ENCODE results near the gene SNRNP25. TPM values are rescaled to one million over a fixed set of nuclear protein-coding genes. Genes with fewer than 3 reads are reported as not detected.
A peak's percentile ranks its signal among the peaks of the same experiment; 100 is the strongest.

SNRNP25 gene
- total and polyA plus RNA-seq, 9 donors, result 23.8 to 31.9 (median 29.4) TPM

DNA sequence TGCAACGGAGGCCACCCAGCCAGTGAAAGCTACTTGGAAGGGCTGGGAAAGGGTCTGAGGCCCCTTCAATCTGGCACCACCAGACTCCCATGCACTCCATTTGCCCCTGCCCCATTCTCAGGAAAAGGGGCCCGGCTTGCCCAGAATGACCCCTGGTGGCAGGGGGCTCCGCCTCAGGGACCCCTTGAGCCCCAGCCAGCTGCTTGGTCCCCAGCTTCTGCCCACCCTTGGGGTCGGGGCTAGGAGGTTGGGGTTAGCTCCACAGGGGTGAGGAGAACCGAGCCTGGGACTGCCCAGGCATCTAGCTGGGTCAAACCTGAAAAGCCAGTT lies 17.5 kb downstream of the SNRNP25 start:
- Histone ChIP-seq H3K9me3 (replicated peaks; ENCODE audit: control insufficient read depth, low read depth, low read length) (no peaks in the 10 kb centered on the region), H3K36me3 (ENCODE audit: control insufficient read depth, insufficient read depth, low read length) (peaks cover 4% of the 10 kb centered on the region), H3K27ac (ENCODE audit: low read length) (peak overlapping the region; percentile 94), H3K4me1 (ENCODE audit: control insufficient read depth, insufficient read depth, low read length) (peaks cover 90% of the 10 kb centered on the region), H3K4me3 (ENCODE audit: low read length) (peak overlapping the region; percentile 72), H3K27me3 (ENCODE audit: control insufficient read depth, insufficient read depth, low read length) (no peaks in the 10 kb centered on the region)
- WGBS (ENCODE audit: insufficient coverage), result 41% methylated on average over 4 of the region's 5 CpGs
- no peak for DNase-seq

DNA sequence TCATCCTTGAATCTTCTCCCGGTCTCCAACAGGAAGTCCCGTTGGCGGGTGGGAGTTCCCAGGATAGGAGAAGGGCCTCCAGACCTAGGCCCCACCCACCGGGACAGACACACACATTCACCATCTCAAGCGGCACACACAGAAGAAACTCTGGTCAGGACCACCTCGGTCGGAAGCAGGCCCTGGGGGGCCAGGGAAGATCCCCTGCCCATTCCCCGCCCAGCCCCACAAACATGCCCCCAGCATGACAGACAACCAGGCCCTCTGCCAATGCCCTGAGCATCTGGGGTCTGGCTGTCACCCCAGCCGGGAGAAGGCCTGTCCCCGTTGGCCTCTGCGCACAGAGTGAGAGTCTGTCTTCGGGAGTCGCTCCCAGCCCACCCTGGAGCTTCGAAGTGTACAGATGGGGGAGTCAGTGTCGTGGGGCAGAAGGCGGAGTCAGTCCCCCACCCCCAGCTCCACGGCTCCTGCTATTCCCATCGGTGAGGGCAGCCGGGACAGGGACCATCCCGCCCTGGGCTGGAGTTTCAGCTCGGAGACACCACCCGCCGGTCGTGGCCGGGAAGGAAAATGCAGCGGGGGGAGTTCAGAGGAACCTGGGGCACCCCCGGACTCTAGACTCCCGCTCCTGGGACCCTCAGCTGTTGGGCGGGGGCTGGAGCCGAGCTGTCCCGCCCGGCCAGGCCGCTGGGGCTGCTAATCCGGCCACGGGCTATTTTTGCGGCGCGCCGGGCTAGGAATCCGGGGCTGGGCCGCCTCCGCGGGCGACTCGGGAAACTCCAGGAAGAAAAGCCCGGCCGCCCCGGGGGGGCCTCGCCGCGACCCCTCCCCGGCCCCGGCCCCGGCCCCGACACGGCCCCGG lies 18.1 kb downstream of the SNRNP25 start:
- Histone ChIP-seq H3K4me3 (ENCODE audit: low read length) (peak overlapping the region; percentile 72), H3K9me3 (replicated peaks; ENCODE audit: control insufficient read depth, low read depth, low read length) (no peaks in the 10 kb centered on the region), H3K27ac (ENCODE audit: low read length) (peak overlapping the region; percentile 94), H3K27me3 (ENCODE audit: control insufficient read depth, insufficient read depth, low read length) (no peaks in the 10 kb centered on the region), H3K4me1 (ENCODE audit: control insufficient read depth, insufficient read depth, low read length) (peaks cover 90% of the 10 kb centered on the region), H3K36me3 (ENCODE audit: control insufficient read depth, insufficient read depth, low read length) (peaks cover 4% of the 10 kb centered on the region)
- WGBS (ENCODE audit: insufficient coverage), result 2% methylated on average over 45 of the region's 57 CpGs
- peak; percentile 94 for DNase-seq

DNA sequence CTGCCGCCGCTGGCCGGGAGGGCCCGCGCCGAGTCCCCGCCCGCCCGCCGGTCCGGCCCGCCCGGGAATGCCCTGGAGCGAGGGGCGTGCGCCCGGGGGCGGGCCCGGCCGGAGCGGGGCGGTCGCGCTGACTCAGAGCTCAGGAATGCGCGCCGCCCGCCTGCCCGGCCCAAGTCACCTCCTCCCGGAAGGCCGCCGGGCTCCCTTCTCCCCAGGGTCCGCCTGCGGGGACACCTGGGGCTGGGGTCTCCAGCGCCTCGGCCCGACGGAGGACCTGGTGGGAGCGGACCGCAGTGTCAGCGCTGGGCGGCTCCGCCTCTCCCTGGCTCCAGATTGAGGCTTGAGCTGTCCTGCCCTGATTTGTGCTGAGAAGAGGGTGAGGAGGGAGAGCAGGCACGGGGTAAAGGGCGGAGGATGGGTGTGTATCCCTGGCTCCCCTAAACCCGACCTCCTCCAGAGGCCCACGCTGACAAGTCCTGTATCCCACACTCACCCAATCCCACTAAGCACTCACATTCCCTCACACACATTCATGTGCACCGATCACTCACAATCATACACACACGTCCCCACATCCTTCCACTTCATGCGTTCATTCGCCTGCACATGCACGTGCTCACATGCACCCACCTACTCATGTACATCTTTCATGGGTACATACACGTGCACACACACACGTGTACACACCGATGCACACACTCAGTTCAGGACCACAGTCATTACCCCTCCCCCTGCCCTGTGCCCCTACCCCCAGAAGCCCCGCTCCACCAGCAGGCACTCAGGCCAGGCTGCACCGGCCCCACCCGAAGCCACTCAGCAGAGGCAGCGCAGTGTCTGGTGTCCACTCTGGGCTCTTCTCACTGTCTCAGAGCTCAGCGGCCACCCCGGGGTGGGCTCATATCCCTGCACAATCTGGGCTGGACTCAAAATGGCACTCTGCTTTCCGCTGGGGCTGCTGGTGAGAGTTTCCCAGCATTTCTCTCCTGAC lies 19.2 kb downstream of the SNRNP25 start, which contains the start of gene RHBDF1:
RHBDF1 (minus strand) TSS at position 71 of the 988 bp plus-strand sequence. CDS start 7,616 bp downstream, outside the sequence.
- Histone ChIP-seq H3K27ac (ENCODE audit: low read length) (peak within 1 kb of the TSS; percentile 94), H3K36me3 (ENCODE audit: control insufficient read depth, insufficient read depth, low read length) (peaks cover 4% of the 10 kb centered on the region), H3K4me3 (ENCODE audit: low read length) (peak within 1 kb of the TSS; percentile 72), H3K9me3 (replicated peaks; ENCODE audit: control insufficient read depth, low read depth, low read length) (no peaks in the 10 kb centered on the region), H3K27me3 (ENCODE audit: control insufficient read depth, insufficient read depth, low read length) (no peaks in the 10 kb centered on the region), H3K4me1 (ENCODE audit: control insufficient read depth, insufficient read depth, low read length) (peaks cover 89% of the 10 kb centered on the region)
- peak; percentile 84 for DNase-seq
- 21% methylated on average over 53 of the region's 62 CpGs for WGBS (ENCODE audit: insufficient coverage)

DNA sequence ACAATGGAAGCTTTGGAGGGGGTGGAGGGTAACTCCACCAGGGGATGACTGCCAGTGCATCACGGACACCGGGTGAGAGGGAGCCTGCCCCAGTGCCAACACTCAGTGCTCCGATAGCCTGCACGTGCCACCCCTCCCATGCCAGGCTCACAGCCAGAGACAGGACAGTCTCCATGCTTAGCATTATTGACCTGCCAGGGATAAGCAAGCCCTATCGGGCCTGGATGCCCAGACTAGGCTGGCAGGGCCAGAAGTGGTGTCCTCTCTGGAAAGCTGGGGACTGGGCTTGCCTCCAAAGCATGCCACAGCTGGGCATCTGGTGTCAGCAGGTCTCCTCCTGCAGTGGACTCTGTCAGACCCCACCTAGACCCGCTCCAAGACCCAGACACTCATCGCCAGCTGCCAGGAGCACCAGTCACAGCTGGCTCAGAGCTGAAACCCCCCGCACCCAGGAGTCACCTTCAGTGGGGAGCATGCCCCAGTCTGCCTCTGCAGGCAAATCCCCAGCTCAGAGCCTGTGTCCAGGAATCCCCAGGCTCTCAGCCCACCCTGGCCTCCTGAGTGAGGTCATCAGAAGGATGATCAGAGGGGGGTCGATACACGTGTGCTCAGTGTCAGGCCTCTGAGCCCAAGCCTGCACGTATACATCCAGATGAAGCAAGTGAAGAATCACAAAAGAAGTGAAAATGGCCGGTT lies 20.6 kb downstream of the SNRNP25 start:
- peak; percentile 50 for DNase-seq
- Histone ChIP-seq H3K9me3 (replicated peaks; ENCODE audit: control insufficient read depth, low read depth, low read length) (no peaks in the 10 kb centered on the region), H3K4me1 (ENCODE audit: control insufficient read depth, insufficient read depth, low read length) (peaks cover 84% of the 10 kb centered on the region), H3K36me3 (ENCODE audit: control insufficient read depth, insufficient read depth, low read length) (peaks cover 6% of the 10 kb centered on the region), H3K27ac (ENCODE audit: low read length) (peak overlapping the region; percentile 92), H3K27me3 (ENCODE audit: control insufficient read depth, insufficient read depth, low read length) (no peaks in the 10 kb centered on the region), H3K4me3 (ENCODE audit: low read length) (no peak overlapping the region)
- 34% methylated on average over 5 of the region's 12 CpGs for WGBS (ENCODE audit: insufficient coverage)

DNA sequence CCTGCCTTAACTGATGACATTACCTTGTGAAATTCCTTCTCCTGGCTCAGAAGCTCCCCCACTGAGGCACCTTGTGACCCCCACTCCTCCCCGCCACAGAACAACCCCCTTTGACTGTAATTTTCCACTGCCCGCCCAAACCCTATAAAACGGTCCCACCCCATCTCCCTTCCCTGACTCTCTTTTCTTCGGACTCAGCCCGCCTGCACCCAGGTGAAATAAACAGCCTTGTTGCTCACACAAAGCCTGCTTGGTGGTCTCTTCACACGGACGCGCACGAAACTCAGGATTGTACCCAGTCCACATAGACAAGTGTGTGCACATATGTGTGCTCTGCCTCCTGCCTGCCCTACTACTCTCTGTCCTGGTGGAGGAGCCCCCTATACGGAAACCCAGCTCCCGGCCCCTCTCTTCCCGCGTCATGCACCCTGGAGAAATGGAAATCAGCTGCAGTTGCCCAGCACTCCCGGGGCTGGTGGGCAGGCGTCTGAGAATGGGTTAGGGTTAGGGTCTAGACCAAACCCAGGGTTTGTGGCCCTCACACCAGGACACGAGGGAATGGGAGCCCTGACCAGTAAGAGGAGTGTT lies 21.2 kb downstream of the SNRNP25 start:
- Histone ChIP-seq H3K27me3 (ENCODE audit: control insufficient read depth, insufficient read depth, low read length) (no peaks in the 10 kb centered on the region), H3K27ac (ENCODE audit: low read length) (peak overlapping the region; percentile 97), H3K9me3 (replicated peaks; ENCODE audit: control insufficient read depth, low read depth, low read length) (no peaks in the 10 kb centered on the region), H3K36me3 (ENCODE audit: control insufficient read depth, insufficient read depth, low read length) (peaks cover 9% of the 10 kb centered on the region), H3K4me1 (ENCODE audit: control insufficient read depth, insufficient read depth, low read length) (peaks cover 79% of the 10 kb centered on the region), H3K4me3 (ENCODE audit: low read length) (no peak overlapping the region)
- WGBS (ENCODE audit: insufficient coverage), result 53% methylated on average over 10 of the region's 16 CpGs
- DNase-seq, result peak; percentile 47

DNA sequence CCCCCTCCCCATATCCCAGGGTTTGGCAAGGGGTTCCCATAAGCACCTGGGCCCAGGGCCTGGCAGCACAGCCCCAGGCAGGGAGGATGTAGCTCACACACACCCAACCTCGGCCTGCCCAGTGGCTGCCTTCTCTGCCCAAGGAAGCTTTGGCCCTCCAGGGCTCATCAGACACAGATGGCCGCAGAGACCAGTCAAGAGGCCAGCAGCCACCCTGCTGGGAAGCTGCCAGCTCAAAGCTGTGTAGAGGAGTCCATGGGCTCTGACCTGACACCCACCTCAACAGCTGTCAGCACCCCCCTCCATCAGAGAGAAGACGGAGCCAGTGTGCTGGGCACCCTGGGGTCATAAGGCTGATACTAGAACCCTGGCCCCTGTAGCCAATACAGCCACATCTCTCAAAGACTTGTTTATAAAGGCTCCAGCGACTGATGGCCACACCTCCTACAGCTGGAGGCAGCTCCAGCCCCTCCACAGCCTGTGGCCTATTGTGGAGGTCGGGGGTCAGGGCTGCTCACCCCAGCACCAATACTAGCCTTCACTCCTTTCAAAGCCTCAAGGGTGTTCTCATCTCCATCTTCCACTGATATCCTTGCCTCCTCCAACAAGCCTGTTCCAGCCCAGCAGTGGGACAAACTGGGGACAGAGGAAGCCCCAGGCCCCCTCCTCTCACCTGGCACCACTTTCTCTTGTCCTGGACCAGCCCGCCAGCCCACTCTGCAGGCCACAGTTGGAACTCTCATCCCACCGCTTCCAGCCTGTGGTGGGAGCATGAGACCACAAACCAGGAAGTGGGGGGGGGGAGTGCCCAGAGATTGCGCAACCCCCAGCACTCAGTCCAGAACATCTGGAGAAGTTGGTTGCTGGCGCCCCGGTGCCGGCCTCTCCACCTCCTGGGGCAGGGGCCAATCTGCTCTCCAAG lies 22.2 kb downstream of the SNRNP25 start:
- Histone ChIP-seq H3K4me3 (ENCODE audit: low read length) (no peak overlapping the region), H3K9me3 (replicated peaks; ENCODE audit: control insufficient read depth, low read depth, low read length) (no peaks in the 10 kb centered on the region), H3K4me1 (ENCODE audit: control insufficient read depth, insufficient read depth, low read length) (peaks cover 69% of the 10 kb centered on the region), H3K27ac (ENCODE audit: low read length) (peak overlapping the region; percentile 97), H3K36me3 (ENCODE audit: control insufficient read depth, insufficient read depth, low read length) (peaks cover 17% of the 10 kb centered on the region), H3K27me3 (ENCODE audit: control insufficient read depth, insufficient read depth, low read length) (no peaks in the 10 kb centered on the region)
- peak; percentile 92 for DNase-seq
- WGBS (ENCODE audit: insufficient coverage), result 71% methylated on average over 1 of the region's 11 CpGs

DNA sequence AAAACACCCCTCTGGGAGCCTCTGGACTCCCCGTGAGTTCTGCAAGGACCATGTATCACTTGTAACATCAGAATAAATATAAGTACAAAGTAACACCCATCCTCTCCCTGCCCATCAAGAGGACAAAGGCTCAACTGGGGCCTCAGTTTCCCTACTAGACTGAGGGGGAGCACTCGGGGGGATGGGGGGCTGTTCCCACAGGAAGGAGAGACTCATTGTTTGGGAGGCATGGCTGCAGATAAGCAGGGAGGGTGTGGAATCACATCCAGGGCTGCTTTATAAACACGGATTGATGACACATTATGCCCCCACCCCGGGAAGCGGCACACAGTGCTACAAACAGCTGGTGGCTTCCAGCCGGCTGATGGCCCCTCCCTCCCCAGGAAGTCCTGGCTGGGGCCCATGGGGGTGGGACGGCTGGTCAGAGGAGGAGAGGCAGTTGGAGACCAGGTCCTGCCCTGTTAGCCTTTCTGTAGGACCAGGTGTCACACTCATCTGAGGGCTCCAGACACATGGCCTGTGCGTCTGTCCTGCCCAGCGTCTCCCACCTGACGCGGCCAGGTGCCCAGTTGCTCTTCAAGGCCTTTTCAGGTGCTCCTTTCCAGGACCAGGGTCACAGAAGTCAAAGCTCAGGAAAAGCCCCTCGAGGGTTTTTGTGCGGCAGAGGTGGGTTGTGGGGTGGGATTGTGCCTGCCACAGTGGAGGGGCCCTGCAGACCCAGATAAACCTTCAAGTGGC lies 23.1 kb downstream of the SNRNP25 start:
- 13% methylated on average over 9 of the region's 13 CpGs for WGBS (ENCODE audit: insufficient coverage)
- Histone ChIP-seq H3K27me3 (ENCODE audit: control insufficient read depth, insufficient read depth, low read length) (no peaks in the 10 kb centered on the region), H3K4me3 (ENCODE audit: low read length) (peak overlapping the region; percentile 62), H3K36me3 (ENCODE audit: control insufficient read depth, insufficient read depth, low read length) (peaks cover 21% of the 10 kb centered on the region), H3K4me1 (ENCODE audit: control insufficient read depth, insufficient read depth, low read length) (peaks cover 62% of the 10 kb centered on the region), H3K9me3 (replicated peaks; ENCODE audit: control insufficient read depth, low read depth, low read length) (no peaks in the 10 kb centered on the region), H3K27ac (ENCODE audit: low read length) (peak overlapping the region; percentile 97)
- DNase-seq, result peak; percentile 92

DNA sequence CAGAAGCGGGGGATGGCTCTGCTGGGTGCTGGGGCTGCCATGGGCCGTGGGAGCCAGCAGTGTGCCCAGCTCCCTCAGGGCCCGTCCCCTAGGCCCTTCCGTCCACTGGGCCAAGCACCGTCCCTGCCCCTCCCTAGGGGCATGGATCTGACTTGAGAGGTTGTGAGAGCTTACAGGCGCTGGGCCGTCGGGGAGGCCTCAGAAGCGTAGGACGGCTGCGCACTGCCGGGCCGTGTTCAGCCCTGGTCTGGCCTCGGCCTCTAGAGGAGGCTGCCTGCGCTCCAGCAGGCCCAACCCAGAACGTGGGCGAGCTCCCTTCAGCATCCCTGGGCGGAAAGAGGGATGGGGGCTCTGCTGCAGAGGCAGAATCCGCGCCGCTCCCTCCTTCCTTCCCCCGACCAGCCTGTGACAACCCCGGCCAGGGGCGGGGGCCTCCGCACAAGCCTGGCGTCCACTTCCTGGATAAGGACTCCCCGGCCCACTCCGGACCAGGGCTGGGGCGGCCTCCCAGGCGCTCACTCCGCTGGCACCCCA lies 23.7 kb downstream of the SNRNP25 start:
- 4% methylated on average over 31 of the region's 31 CpGs for WGBS (ENCODE audit: insufficient coverage)
- H3K4me3 ChIP-seq (ENCODE audit: low read length), result peak overlapping the region; percentile 62

More for the DNA sequence above, 23.7 kb downstream of the SNRNP25 start:
- H3K27ac ChIP-seq (ENCODE audit: low read length), result peak overlapping the region; percentile 97
- peaks cover 23% of the 10 kb centered on the region for H3K36me3 ChIP-seq (ENCODE audit: control insufficient read depth, insufficient read depth, low read length)
- no peaks in the 10 kb centered on the region for H3K9me3 ChIP-seq (replicated peaks; ENCODE audit: control insufficient read depth, low read depth, low read length)
- H3K4me1 ChIP-seq (ENCODE audit: control insufficient read depth, insufficient read depth, low read length), result peaks cover 62% of the 10 kb centered on the region
- no peaks in the 10 kb centered on the region for H3K27me3 ChIP-seq (ENCODE audit: control insufficient read depth, insufficient read depth, low read length)
- peak; percentile 90 for DNase-seq
